Nephron progenitor cell (in vitro differentiated cells): Measurements from ENCODE around the gene PPP1R16B.
A peak's percentile ranks its signal among the peaks of the same experiment; 100 is the strongest.
"Not testable (repeated sequence)": the region's sequence is repeated elsewhere in the genome, so short reads cannot be mapped to it uniquely, and the experiment has no call there.

Experiments
- DNase-seq: peaks from one replicate; pipeline ENCODE4 v3.0.0; 2021
- H3K27ac Mint-ChIP-seq: 2 replicates; pipeline ENCODE4 v1.8.0; 2021; ENCODE audit warnings: mild to moderate bottlenecking, moderate library complexity, mixed read lengths
- H3K27me3 Mint-ChIP-seq: 2 replicates; pipeline ENCODE4 v1.8.0; 2021; ENCODE audit warnings: mild to moderate bottlenecking, low read depth, mixed read lengths; ENCODE audit not compliant: poor library complexity
- H3K36me3 Mint-ChIP-seq: 2 replicates; pipeline ENCODE4 v1.8.0; 2021; ENCODE audit warnings: low read depth, mixed read lengths
- H3K4me1 Mint-ChIP-seq: 2 replicates; pipeline ENCODE4 v1.8.0; 2021; ENCODE audit warnings: mixed read lengths
- H3K4me3 Mint-ChIP-seq: 2 replicates; pipeline ENCODE4 v1.8.0; 2021; ENCODE audit warnings: mild to moderate bottlenecking, moderate library complexity, mixed read lengths
- H3K9me3 Mint-ChIP-seq: 2 replicates; pipeline ENCODE4 v1.8.0; 2021; ENCODE audit warnings: mild to moderate bottlenecking, moderate library complexity, mixed read lengths
- TF ChIP-seq, protein P1 (sequence below): fragments of 200-600 bp; sonication (generic); IDR thresholded peaks from 2 replicates; pipeline ENCODE4 v1.5.0; 2021; ENCODE audit warnings: antibody characterized with exemption

The PPP1R16B gene

DNA sequence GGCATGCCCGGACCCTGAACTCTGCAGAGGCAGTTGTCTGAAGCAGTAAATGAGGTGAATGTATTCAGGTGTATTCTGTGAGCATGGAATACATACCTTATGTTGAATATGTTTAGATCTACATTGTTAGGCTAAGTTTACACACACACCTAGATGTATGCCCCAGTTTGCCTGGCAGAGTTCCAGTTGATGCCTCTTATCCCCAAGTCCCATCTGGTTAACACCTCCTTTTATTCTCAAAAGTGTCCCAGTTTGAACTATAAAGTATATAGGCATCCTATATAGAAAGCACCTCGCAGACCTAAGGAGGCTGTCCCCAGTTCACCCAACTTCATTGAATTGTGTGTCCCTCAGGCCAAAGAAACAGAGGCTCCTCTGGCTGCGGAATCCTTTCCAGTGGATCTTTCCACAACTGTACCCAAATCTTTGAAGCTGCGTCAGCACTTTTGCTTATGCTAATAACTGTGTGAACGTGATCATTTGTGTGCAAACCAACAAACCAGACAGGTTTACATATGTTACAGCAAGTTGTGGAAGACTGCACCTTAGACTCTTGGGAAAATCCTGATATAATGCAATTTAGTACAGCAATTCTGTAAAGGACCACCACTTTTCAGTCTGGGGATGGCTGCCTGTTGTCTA lies 151.9 kb downstream of the PPP1R16B start:
- H3K27ac Mint-ChIP-seq, result no peak overlapping the region
- peaks cover 3% of the 10 kb centered on the region for H3K27me3 Mint-ChIP-seq
- H3K36me3 Mint-ChIP-seq, result peaks cover 30% of the 10 kb centered on the region
- TF ChIP-seq, protein P1, sequence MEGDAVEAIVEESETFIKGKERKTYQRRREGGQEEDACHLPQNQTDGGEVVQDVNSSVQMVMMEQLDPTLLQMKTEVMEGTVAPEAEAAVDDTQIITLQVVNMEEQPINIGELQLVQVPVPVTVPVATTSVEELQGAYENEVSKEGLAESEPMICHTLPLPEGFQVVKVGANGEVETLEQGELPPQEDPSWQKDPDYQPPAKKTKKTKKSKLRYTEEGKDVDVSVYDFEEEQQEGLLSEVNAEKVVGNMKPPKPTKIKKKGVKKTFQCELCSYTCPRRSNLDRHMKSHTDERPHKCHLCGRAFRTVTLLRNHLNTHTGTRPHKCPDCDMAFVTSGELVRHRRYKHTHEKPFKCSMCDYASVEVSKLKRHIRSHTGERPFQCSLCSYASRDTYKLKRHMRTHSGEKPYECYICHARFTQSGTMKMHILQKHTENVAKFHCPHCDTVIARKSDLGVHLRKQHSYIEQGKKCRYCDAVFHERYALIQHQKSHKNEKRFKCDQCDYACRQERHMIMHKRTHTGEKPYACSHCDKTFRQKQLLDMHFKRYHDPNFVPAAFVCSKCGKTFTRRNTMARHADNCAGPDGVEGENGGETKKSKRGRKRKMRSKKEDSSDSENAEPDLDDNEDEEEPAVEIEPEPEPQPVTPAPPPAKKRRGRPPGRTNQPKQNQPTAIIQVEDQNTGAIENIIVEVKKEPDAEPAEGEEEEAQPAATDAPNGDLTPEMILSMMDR, result no peak
- no peak overlapping the region for H3K4me3 Mint-ChIP-seq
- H3K9me3 Mint-ChIP-seq, result no peaks in the 10 kb centered on the region
- DNase-seq, result no peak
- peaks cover 12% of the 10 kb centered on the region for H3K4me1 Mint-ChIP-seq

DNA sequence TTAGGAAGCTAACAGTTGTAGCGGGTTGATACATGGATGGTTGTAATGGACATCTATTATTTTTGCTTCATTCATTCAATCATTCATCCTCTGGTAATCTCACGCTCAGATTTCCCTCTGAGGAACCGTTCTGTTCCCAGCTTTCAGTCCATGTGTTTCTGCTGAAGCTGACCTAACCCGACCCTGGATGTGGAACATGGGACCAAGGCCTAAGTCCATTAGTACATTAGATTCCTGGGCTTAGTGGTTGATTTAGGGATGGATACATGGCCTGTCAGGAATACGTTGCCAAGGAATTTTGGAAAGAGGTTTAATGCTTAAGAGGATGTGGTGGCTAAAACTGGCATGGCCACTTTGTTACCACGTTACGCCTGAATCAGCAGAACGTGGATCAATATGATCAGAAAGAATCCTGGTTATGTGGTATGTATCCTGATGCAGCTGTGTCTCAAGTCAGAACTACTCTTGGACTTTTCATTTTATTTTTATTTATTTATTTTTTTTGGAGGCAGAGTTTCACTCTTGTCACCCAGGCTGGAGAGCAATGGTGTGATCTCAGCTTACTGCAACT lies 152.5 kb downstream of the PPP1R16B start:
- no peak overlapping the region for H3K4me3 Mint-ChIP-seq
- no peak for DNase-seq
- H3K9me3 Mint-ChIP-seq, result no peaks in the 10 kb centered on the region
- TF ChIP-seq, protein P1, result no peak
- H3K27ac Mint-ChIP-seq, result no peak overlapping the region
- H3K4me1 Mint-ChIP-seq, result peaks cover 17% of the 10 kb centered on the region
- H3K27me3 Mint-ChIP-seq, result peaks cover 3% of the 10 kb centered on the region
- H3K36me3 Mint-ChIP-seq, result peaks cover 23% of the 10 kb centered on the region

DNA sequence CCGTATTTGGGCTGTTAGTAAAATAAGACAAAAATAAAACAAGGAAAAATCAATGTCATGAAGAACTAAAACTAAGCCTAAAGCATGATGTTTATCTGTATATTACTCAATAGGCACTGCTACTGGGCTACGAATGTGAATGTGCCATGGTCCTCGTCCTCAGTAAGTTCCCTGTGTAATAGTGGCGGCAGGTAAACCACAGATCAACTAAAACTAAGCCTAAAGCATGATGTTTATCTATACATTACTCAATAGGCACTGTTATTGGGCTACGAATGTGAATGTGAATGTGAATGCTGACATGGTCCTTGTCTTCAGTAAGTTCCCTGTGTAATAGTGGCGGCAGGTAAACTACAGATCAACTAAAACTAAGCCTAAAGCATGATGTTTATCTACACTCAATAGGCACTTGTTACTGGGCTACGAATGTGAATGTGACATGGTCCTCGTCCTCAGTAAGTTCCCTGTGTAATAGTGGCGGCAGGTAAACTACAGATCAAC lies 154.7 kb downstream of the PPP1R16B start:
- H3K27ac Mint-ChIP-seq, H3K9me3 Mint-ChIP-seq, DNase-seq, H3K4me3 Mint-ChIP-seq, H3K27me3 Mint-ChIP-seq: not testable (repeated sequence)
- H3K36me3 Mint-ChIP-seq, result peaks cover 20% of the 10 kb centered on the region
- H3K4me1 Mint-ChIP-seq, result peaks cover 34% of the 10 kb centered on the region

DNA sequence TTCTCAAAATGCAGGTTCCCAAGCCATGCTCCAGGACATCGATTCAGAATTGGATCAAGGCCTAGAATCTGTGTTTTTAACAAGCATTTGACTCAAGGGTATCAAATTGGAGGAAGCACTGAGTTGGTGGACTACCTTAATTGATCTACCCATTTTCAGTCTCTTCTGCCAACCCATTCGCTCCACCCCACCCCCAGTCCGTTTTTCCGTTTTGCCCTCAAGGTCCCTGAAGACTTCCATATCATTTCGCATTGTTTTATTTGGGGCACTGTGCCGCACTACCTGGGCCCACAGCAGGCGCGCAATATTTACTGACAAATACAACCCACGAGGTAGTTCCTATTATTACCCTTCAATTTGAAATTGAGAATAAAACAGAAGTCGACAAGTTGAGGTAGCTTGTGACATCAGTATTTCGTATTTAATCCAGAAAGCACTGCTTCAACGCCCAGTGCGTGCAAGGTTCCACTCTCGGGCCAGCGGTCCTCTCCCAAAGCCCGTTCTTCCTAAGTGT lies 156.1 kb downstream of the PPP1R16B start:
- TF ChIP-seq, protein P1, result no peak
- Mint-ChIP-seq H3K27ac (peak overlapping the region; percentile 96), H3K36me3 (peaks cover 25% of the 10 kb centered on the region), H3K9me3 (no peaks in the 10 kb centered on the region), H3K4me1 (peaks cover 34% of the 10 kb centered on the region), H3K4me3 (peak overlapping the region; percentile 96), H3K27me3 (no peaks in the 10 kb centered on the region)
- no peak for DNase-seq

DNA sequence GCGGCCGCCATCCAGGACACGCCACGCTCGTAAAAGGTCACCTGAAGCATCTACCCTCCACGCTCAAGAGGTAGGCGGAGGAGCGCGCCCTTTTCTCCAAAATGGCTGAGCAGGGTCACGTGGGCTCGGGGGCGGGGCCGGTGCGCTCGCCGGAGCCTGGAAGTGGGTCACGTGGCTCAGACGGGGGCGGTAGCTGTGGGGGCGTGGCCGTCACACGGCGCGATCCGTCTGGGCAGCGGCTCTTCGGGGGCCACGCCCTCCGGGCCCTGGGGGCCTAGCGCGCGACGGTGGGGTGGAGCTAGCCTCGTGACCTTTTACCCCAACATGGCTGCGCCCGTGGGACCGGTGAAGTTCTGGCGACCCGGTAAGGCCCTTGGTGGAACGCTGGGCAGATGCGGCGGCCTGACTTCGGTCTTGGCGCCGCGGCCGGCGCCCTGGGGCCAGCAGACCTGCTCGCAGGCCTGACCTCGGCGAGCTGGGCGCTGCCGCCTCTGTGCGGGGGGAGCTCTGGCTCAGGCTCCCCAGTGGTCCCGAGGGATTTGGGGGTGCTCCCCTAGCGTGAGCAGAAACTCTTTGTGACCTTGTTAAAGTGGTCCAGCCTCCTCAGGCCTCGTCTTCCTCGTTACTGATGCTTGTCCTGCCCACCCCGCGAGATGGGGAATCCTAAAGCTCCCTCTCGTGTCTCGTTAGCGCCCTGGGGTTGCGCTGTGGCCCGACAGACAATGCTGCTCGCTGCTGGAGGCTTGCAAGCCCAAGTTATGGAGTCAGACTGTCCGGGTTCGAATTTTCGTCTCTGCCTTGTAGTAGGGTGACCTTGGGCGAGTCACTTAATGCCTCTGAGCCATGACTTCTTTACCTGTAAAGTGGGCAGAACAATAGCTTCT lies 156.8 kb downstream of the PPP1R16B start, which contains the start of gene DHX35:
DHX35 (plus strand) TSS at position 301 of the 884 bp plus-strand sequence; CDS start at position 325, 24 bp downstream.
- TF ChIP-seq, protein P1, result no peak
- Mint-ChIP-seq H3K36me3 (peaks cover 25% of the 10 kb centered on the region), H3K27me3 (no peaks in the 10 kb centered on the region), H3K27ac (peak within 1 kb of the TSS; percentile 98), H3K4me3 (peak within 1 kb of the TSS; percentile 96), H3K4me1 (peaks cover 34% of the 10 kb centered on the region), H3K9me3 (no peaks in the 10 kb centered on the region)
- peak; percentile 99 for DNase-seq

DNA sequence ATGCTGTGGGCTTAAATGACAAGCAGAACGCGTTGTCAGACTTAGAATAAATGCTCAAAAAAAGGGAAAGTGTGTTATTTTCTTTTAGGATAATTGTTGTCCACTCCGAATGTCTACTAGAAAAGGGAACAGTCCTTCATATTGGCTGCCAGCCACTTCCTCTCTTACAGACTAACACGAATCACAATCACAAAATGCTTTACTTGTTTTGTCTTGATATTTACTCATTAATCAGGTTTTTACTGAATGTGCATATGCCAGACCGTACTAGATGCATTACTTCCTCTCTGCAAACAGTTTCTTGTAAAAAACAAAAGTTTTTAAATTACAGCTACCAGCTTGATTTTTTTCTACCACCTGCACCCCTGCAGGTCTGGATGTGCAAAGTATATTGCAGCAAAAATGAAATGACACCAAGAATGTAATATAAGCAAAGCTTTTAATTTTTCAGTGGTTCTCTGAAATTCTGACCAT lies 157.5 kb downstream of the PPP1R16B start:
- DNase-seq, result no peak
- Mint-ChIP-seq H3K4me1 (peaks cover 34% of the 10 kb centered on the region), H3K9me3 (no peaks in the 10 kb centered on the region), H3K27me3 (no peaks in the 10 kb centered on the region), H3K4me3 (peak overlapping the region; percentile 96), H3K27ac (peak overlapping the region; percentile 98), H3K36me3 (peaks cover 25% of the 10 kb centered on the region)
- TF ChIP-seq, protein P1, result no peak
